ENCODE data around the gene RNF41.

DNA sequence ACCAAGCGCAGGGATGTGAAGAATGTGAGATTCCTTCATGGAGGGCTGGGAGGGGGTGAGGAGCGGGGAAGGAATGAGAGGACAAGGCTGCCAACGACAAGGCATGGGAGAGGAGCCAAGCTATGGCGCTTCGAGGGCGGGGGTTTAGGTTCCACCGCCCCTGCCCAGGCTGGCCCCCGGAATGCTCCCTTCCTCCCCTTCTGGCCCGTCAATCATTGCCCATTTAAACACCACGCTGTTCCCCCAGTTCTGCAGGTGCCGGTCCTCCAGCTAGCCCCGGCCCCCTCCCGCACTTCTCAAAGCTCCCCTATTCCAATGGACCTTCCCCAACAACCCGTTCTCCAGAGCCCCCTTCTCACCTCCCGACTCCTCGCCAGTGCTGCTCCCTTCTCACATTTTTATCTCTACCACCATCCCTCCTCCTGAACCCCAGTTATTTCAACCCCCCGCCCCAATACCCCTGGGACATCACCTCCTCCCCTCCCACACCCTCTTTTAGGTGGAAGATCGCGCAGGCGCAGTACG is 428 bp downstream of the RNF41 start:
- no peak for TF ChIP-seq NFRKB (IDR thresholded peaks at IDR 0.05)
- TF ChIP-seq ELF4 (IDR thresholded peaks at IDR 0.05), result no peak
- no peak for TF ChIP-seq SP1 (IDR thresholded peaks at IDR 0.05)
- no peak for TF ChIP-seq SUZ12 (IDR thresholded peaks at IDR 0.05)
- TF ChIP-seq ARNT (IDR thresholded peaks at IDR 0.05), result no peak
- no peak for TF ChIP-seq ZNF384 (IDR thresholded peaks at IDR 0.05)
- TF ChIP-seq FOXA1 (IDR thresholded peaks at IDR 0.05), result no peak
- TF ChIP-seq BHLHE40 (IDR thresholded peaks at IDR 0.05; ENCODE audit: borderline replicate concordance), result no peak
- no peak for TF ChIP-seq FOXM1 (IDR thresholded peaks at IDR 0.05; ENCODE audit: borderline replicate concordance)
